ENCODE results near the gene DCLRE1B.

DCLRE1B gene

DNA sequence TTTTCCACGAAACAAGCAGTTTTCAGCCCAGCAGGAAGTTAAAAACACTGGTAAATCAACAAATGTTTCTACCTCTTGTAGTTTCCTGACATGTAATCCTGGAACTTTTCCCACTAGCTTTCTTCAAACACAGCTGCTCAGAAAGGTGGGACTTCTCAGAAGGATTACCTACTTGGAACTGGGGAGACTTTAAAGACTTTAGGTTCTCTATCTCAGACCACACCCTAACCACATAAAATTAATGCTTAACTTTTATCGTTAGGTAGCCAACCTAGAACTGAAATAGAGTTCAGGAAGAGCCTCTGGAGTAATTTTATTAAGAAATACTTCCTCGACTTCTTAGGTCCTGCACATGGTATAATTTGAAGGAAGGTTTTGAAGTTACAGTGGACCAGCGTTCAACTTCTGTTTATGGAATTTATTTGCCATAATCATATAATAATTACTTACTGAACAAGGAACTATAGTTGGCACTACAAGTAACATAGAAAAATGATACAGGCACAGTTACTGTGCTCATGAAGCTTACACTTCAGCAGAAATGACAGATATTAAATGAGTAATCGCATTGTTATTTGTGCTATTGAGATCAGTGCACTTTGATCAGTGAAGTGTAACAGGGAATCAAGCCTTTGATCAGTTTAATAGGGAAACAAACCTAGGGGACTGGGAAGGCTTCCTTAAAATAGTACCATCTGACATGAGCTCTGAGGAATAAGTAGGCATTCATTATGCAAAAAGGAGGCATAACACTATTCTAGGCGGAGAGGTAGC is 17.5 kb upstream of the DCLRE1B start, which contains the start of gene BCL2L15:
Gene BCL2L15, minus strand, starts transcription at position 180 of the 774 bp plus-strand sequence. CDS start 206 bp downstream, outside the sequence.
- peak; percentile 40 for DNase-seq

DNA sequence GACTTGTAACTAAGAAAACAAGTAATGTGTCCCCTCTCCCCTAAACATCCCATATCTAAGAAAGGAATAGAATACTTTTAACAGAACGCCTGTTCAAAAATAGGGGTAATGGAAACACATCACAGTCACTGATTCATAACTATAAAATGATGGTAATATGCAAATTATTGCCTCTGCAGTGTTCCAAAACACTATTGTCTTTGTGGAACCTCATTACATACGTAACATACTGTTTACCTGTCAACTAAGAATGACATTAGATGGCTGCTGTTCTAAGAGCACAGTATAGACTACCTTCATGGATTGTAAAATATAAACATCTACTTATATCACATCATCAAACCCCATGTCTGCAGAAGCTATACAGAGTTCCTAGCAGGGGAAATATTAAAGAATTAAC is 14.3 kb upstream of the DCLRE1B start:
- no peak for DNase-seq

DNA sequence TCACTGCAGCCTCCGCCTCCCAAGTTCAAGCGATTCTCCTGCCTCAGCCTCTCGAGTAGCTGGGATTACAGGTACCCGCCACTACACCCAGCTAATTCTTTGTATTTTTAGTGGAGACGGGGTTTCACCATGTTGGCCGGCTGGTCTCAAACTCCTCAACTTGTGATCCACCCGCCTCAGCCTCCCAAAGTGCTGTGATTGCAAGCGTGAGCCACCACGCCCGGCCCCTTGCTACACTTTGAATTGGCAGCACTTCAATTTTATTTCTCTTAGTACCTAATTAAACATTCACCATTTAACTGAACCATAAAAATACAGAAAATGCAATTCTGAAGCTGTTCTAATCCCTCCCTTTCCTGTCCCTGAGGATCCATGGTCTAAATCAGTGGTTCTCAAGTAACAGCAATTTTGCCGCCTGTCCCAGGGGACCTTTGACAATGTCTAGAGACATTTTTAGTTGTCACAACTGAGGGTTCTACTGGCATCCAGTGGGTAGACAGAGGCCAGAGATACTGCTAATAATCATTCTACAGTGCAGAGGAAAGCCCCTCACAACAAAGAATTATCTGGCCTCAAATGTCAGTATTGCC is 13.4 kb upstream of the DCLRE1B start:
- DNase-seq, result no peak

DNA sequence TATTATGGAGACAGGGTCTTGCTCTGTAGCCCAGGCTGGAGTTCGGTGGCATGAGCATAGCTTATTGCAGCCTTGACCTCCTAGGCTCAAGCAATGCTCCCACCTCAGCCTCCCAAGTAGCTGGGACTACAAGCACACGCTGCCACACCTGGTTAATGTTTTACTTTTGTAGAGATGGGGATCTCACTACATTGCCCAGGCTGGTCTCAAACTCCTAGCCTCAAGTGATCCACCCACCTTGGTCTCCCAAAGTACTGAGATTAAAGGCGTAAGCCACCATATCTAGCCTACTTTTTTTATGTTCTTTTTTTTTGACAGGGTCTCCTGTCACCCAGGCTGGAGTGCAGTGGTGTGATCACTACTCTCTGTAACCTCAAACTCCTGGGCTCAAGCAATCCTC is 11.9 kb upstream of the DCLRE1B start:
- no peak for DNase-seq

DNA sequence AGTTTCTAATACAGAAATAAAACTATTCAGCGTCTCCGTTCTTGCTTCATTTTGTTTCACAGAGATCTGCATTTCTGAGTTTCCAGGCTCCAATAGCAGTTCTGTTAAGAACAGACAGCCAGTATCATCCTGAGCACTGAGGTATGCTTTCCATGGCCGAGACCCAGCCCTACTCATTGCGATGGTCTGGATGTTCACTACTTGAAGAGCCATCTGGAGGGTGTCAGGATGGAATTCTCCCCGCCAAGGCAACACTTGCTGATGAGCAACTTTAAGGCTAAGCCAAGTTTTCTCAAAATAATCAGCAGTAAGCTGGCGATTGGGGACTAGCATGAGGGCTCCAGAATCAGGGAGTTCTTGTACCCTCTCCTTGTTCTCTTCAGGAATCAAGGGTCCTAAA is 10.0 kb upstream of the DCLRE1B start:
- DNase-seq, result no peak

DNA sequence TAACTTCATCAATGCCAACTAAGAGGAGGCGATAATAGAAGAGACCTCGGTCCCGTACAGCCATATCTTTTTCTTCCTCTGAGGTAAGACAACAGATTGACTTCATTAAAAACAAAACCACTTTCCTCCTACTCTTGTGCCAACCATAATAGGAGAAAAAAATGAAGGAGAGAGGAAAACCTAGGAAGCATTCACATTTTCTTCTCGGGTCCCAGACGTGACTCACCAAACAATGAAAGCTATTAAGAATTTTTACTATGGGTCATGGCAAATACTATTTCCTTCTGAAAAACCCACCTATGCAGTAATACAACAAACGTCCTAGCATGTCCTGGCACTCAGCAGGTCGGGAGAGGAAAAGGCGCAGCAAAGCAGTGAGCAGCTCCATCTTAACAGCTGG is 9.2 kb upstream of the DCLRE1B start:
- DNase-seq, result no peak

DNA sequence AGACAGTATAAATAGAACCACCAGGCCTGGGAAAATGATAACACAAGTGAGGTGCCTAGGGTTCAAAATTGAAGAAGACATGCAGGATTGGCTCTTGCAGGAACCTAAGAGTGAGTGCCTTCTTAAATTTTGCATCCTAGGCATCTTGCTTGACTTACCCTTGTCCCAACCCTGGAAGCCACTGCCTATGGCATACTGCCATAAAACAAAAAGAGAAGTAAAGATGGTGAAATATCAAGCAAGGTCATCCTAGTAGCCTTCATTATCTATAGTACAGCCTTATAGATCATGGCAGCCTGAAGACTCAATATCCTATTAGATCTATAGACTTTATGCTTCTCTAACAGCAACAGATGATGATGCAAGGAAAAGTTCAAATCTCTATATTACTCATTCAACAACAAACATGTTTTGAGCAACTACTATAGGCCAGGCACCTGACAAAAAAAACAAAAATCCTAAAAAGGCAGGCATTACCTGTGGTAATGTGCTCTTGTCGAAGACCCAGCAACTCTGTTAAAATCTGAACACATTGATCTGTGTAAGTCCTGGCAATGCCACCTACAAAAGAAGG is 6.8 kb upstream of the DCLRE1B start:
- no peak for DNase-seq

DNA sequence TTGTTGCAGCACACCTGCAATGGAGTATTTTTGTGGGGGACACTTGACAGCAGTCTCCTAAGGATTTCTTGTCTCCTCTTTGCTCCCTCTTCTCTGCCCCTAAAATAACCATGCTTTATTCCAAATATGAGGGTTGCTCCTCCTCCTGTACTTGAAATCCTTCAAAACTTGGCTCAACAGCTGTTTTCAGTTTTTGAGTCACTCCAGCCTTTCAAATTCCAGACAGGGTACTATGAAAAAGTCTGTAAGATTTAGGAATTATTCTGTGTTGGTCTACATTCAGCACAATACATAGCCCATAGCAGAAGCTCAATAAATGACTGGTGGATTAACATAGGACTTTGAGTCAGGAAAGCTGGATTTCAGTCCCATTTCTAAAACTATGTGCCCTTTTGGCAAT is 6.0 kb upstream of the DCLRE1B start:
- DNase-seq, result no peak

DNA sequence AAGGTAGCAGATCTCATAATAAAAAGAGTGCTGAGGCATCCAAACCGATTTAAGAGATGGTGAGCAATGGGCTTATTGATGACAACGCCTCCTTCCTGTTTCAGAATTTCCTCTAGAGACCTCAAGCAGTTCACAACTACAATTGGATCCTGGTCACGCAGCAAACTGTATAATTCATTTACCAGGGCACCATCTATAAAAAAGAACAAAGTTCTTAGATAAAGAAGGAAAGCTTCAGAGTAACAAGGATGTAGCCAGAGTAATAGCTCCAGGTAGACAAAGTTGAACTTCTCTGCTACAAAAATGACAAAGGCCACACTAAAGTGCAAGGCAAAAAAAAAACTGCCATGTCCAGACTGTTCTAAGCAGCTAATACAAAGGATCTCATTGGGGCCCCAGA is 3.9 kb upstream of the DCLRE1B start:
- no peak for DNase-seq

DNA sequence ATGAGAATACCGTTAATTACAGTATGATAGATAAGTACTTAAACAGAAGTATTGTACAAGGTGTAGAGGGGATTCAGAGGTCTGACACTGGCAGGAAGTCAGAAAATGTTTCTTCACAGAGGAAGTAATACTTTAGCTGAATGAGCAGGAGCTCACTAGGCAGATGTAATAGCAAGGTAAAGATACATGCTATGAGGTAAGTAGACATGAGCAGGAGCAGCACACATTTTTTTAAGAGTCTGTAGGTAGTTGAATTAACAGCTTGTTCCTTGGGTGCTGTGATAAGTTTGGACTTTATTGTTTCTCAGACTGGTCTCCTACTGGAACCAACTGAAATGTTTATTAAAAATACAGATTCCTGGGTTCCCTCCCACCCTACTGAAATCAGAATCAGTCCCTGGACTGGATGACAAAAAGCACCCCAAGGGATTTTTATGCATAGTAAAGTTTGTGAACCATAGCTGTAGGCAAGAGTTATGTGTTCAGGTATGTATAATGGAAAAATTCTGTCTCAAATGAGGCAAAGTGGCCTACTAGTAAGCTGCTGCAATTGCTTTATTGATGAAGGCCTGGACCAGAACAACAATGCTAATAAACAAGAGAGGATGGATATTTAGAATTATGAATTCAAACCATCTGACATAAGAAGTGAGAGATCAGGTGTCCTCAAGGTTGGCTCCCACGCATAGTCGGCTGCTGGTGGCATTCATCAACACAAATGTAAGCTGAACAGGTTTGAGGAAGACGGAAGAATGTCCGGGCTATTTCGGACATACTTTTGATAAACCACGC is 1.4 kb upstream of the DCLRE1B start:
- peak; percentile 63 for DNase-seq

DNA sequence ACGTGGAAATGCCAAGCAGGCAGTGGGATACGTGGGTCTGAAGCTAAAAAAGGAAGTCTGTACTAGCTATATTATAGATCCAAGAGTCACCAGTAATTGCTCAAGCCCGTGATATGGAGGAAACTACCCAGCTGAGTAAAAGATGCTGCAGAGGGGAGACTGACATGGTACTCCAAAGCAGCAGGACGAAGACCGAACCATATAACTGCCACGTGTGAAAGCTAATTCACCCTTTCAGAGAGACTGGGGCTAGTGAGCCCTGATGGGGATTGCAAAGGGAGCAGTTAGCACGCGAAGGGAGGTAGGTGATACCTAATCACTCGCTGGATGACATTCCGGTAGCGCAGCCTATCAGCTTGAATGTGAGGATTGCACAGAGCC is 843 bp upstream of the DCLRE1B start:
- DNase-seq, result peak; percentile 88

DNA sequence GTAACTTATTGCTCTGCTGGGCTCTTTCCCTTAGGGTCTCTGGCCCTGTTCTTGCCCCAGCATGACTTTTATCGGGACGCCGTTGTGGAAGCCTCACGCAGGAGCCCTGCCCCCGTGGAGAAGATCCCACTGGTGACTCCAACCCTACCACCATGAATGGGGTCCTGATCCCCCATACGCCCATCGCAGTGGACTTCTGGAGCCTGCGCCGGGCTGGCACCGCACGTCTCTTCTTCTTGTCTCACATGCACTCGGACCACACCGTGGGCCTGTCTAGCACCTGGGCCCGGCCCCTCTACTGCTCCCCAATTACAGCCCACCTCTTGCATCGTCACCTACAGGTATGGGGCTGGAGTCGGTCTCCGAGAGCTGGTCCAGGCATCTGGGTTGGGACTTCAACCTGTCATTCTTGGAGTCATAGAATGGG is 322 bp downstream of the DCLRE1B start:
- DNase-seq, result peak; percentile 64

DNA sequence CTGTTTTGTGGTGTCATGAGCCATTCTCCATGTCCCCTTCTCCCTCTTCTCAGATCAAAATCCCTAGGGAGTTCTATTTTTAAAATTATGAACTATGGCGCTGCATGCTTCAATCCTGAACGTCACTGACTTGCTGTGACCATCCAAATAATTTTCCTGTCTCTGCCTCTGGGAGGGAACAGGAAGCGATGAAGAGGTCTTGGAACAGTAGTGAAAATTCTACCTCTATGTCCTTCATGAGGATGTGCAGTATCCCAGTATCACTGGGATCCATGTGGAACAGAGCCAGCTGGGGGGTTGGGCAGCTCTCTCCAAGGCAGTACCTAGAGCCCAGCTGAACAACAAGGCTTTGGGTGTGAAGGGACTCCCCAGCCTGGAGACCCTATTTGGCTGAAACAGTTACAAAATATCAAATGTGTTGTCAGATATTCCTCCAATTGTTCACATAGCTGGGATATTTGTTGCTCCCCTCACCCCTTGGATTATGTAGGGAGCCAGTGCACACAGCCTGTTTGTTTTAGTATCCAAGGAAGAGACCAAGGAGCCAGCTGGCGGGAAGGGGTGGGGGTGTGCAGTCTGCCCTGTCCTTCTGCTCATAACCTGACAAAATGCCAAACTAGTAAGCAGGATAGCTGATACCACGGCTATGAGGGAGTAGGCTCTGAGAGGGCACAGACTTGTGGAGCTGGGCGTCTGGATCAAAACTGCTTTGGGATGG is 7.6 kb downstream of the DCLRE1B start:
- no peak for DNase-seq

DNA sequence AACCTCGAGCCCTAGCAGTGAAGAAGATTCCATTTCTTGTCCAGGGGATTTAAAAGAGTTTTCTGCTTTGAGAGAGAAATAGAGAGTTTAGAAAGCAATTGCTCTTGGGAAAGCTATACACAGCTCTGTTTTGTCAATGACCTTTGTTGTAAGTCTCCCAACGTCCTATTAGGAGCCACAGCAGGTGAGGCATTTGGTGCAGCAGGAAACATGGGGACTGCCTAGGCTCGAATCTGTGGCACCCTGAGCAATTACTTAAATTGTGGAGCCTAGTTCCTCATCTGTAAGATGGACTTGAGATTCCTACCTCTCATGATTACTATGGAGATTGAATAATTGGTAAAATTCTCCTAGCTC is 8.2 kb downstream of the DCLRE1B start:
- DNase-seq, result no peak

DNA sequence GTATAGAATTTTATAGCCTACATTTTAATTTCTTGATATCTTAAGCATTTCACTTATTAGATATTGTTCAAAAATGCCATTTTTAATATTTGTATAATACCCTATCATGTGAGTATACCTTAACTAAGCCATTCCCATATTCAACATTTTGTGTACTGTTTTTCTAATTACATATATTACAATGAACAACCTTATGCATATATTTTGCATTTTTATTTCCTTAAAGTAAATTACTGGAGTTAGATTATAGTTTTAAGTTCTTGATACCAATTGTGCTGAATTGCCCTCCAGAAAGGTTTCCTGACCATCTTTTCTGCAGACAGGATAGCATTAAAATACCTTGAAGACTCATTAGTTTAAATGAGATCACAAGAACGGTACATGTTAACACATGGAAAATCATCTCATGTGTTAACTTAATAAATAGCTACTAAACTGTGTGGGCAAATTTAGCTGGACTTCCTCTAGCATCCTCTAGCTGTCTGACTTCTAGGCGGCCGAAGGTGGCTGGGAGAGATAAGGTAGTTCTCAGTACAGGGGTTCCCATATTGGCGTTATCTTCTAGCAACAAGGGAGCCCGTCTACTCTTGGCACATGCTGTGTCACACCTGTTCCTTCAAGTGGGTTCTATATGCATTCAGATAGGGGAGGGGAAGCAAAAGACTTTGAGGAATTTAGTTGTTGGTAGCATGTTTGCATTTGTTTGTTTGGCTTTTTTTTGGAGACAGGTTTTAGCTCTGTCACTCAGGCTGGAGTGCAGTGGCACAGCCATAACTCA is 8.9 kb downstream of the DCLRE1B start:
- DNase-seq, result no peak

DNA sequence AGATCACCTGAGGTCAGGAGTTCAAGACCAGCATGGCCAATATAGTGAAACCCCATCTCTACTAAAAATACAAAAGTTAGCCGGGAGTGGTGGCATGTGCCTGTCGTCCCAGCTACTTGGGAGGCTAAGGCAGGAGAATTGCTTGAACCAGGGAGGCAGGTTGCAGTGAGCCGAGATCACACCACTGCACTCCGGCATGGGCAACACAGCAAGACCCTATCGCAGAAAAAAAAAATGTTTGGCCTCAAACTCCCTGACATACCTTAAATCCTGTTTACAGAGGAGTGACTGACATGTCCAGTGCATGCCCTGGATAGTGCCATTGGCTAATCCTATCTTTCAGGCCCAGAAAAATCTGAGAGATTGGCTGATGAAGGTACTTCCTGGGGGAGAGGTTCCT is 11.8 kb downstream of the DCLRE1B start:
- no peak for DNase-seq

DNA sequence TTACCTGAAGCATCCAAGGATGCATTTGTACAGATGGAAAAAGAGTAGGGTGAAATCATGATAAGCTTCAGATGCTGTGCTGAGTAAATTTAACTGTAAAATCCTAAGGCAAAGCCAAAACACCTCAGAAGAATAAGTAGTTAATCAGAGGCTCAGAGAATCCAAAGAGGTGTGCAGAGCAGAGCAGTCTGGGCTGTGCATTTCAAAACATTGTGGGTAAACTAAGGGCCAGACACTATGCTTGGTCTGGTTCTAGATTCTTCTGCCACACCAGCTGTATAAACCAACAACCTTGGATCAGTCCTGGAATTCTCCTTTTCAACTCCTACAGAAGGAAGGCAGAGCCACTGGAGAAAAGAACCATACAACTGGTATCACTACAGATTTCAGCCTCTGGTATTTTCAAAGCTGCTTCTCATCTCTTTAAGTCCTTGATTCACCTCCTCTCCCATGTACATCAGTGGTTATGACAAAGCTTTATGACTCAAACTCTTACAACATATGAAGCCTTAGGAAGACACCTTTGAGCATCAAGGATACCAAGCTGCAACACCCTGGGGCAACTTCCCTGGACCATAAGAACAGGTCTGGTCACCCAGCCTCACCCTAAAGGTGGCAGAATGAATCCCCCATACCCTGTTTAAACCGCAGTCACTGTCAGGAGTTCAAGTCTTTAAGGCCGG is 12.4 kb downstream of the DCLRE1B start:
- no peak for DNase-seq

DNA sequence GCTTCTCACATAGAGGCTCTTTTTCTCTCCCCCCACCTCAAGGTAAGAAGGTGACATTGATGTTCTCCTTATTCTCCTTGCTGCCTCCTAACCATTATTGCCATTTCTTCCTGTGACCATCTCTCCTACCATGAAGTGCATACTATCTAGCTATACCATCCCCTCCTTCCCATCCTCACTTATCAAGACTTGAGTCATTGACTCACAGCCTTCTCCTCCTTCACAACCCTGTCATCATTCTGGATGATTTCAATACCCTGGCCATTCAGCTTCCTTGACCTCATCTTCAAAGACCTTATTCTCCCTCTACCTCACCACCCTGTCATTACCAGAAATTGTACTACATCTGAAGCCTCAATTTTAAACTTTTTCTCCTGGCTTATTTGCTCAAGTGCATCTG is 13.1 kb downstream of the DCLRE1B start:
- no peak for DNase-seq

DNA sequence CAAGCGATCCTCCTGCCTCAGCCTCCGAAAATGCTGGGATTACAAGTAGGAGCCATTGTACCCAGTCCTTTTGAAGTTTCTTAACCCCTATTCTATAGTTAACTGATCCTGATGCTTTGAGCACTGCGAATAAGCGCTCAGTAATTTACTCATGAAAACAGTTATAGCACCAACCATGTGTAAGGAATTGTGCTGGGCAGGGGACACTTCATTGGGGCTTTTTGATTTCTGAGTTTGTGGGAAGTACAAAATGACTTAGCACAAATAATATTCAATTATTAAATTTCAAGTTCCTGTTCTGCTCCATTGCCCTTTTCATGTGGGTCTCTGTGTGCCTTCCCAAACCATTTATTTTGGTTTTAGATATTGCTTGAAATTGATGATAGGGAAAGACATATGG is 17.8 kb downstream of the DCLRE1B start:
- DNase-seq, result no peak

DNA sequence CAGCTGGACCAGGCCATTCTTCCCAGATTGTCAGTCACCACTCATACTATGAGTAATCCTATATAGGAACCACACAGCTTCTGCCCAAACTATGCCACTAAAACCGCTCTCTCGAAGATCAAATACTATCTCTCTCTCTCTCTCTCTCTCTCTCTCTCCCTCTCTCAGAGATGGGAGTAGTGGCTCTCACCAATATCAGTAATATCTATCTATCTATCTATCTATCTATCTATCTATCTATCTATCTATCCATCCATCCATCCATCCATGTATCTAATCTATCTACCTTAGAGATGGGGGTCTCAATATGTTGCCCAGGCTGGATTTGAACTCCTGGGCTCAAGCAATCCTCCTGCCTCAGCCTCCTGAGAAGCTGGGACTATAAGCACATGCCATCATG is 19.3 kb downstream of the DCLRE1B start:
- no peak for DNase-seq

DNA sequence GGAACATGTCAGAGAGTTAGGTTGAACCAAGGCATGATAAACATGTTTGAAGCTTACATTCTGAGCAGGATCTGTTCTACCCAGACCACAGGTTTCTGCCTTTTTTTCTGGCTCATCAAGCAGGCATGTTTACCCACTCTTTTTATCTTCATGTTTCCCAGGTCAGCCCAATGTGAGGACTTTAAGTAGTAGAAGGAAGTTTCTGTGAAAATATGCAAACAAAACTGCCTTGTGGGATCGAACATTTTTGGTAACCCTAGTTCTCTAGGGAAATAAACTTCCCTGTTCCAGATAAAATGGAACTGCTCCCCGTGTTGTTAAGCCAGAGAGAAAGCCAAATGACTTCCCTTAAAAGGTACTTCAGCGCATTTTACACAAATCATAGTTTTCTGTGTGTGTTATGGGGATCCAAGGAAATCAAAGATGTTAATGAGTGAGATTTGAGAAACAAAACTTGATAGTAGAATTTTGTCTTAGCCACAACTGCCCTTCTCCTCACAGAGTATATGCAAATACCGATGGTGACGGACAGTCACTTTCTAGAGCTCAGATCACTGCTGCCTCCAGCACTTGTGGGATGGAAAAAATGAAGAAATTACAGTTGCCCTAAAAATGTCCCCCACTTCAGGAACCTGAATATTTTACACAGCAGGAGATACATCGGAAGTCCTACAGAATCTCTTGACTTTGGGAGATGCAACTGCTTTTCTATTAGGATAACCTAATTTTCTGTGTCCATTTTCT is 23.2 kb downstream of the DCLRE1B start:
- peak; percentile 41 for DNase-seq

Data from DMS53 (cell line).